HG03103 (cell line): Measurements from ENCODE around the gene SYNPR.
"Not testable (repeated sequence)": the region's sequence is repeated elsewhere in the genome, so short reads cannot be mapped to it uniquely, and the experiment has no call there.

Experiments
- ATAC-seq: cut with Tn5 transposase; IDR thresholded peaks from one replicate; pipeline ENCODE4 v1.9.1; 2021; ENCODE audit warnings: low read depth; ENCODE audit not compliant: unreplicated experiment

Gene SYNPR

GRCh38 chr3:63607716-63608115 is 329.6 kb downstream of the SYNPR start:
- ATAC-seq: no peak

GRCh38 chr3:63609408-63609807 is 331.3 kb downstream of the SYNPR start:
- no peak for ATAC-seq

GRCh38 chr3:63609834-63610233 is 331.7 kb downstream of the SYNPR start:
- no peak for ATAC-seq

- no peak for ATAC-seq
Observed at GRCh38 chr3:63611382-63611781, 333.3 kb downstream of the SYNPR start.

GRCh38 chr3:63613561-63613960 is 335.5 kb downstream of the SYNPR start:
- no peak for ATAC-seq

- ATAC-seq: no peak
Observed at GRCh38 chr3:63617391-63617790, 339.3 kb downstream of the SYNPR start.

- no peak for ATAC-seq
Observed at GRCh38 chr3:63624941-63625560, 346.9 kb downstream of the SYNPR start.

- ATAC-seq: no peak
Observed at GRCh38 chr3:63631670-63632069, 353.6 kb downstream of the SYNPR start.

- ATAC-seq: no peak
Observed at GRCh38 chr3:63635186-63635585, 357.1 kb downstream of the SYNPR start.

GRCh38 chr3:63639806-63640205 is 361.7 kb downstream of the SYNPR start:
- no peak for ATAC-seq

- no peak for ATAC-seq
Observed at GRCh38 chr3:63642488-63642887, 364.4 kb downstream of the SYNPR start.

- ATAC-seq: no peak
Observed at GRCh38 chr3:63644212-63644797, 366.2 kb downstream of the SYNPR start.

- not testable (repeated sequence) for ATAC-seq
Observed at GRCh38 chr3:63644928-63645781, 367.0 kb downstream of the SYNPR start.

- ATAC-seq: no peak
Observed at GRCh38 chr3:63652066-63652725, 374.1 kb downstream of the SYNPR start, which contains the start of gene SNTN. Gene SNTN (plus strand): TSS chr3:63652675. CDS start chr3:63652688, 13 bp downstream.

GRCh38 chr3:63654211-63654610 is 376.1 kb downstream of the SYNPR start:
- ATAC-seq: no peak

GRCh38 chr3:63654931-63655330 is 376.8 kb downstream of the SYNPR start:
- no peak for ATAC-seq

GRCh38 chr3:63655519-63655918 is 377.4 kb downstream of the SYNPR start:
- no peak for ATAC-seq

GRCh38 chr3:63656786-63657185 is 378.7 kb downstream of the SYNPR start:
- ATAC-seq: no peak

GRCh38 chr3:63661242-63661641 is 383.1 kb downstream of the SYNPR start:
- ATAC-seq: no peak

GRCh38 chr3:63662011-63662410 is 383.9 kb downstream of the SYNPR start:
- no peak for ATAC-seq

GRCh38 chr3:63662500-63662899 is 384.4 kb downstream of the SYNPR start:
- no peak for ATAC-seq
